Fibroblast of lung (primary cell): ENCODE measurements around the gene OR6C75. TPM values are rescaled to one million over a fixed set of nuclear protein-coding genes. Genes with fewer than 3 reads are reported as not detected.
"Not testable (repeated sequence)": the region's sequence is repeated elsewhere in the genome, so short reads cannot be mapped to it uniquely, and the experiment has no call there.

Source experiments
- DNase-seq, 2 donors: peaks; one replicate each; pipeline versions ENCODE4 v3.0.0 to v3.0.0-alpha.2; 2010; ENCODE audit warnings: low read depth in 2 of 2
- H2AFZ ChIP-seq: 2 replicates; pipeline ENCODE4 v1.5.1; 2012; ENCODE audit warnings: low read length, control low read depth, inconsistent platforms
- H3K27ac ChIP-seq: 2 replicates; pipeline ENCODE4 v1.5.1; 2011; ENCODE audit warnings: low read length, control low read depth; ENCODE audit not compliant: insufficient read depth
- H3K27me3 ChIP-seq: 2 replicates; pipeline ENCODE4 v1.5.1; 2011; ENCODE audit warnings: mild to moderate bottlenecking, low read length; ENCODE audit not compliant: control insufficient read depth, insufficient read depth
- H3K36me3 ChIP-seq: 2 replicates; pipeline ENCODE4 v1.5.1; 2011; ENCODE audit warnings: low read length; ENCODE audit not compliant: control insufficient read depth, insufficient read depth
- H3K4me1 ChIP-seq: 2 replicates; pipeline ENCODE4 v1.5.1; 2011; ENCODE audit warnings: low read length; ENCODE audit not compliant: control insufficient read depth, insufficient read depth; ENCODE audit errors: extremely low read depth
- H3K4me2 ChIP-seq: 2 replicates; pipeline ENCODE4 v1.5.1; 2011; ENCODE audit warnings: low read length, control low read depth; ENCODE audit not compliant: insufficient read depth; ENCODE audit errors: extremely low read depth
- H3K4me3 ChIP-seq, 4 experiments: fragments of 200-600 bp in 1 of 4; sonication (generic) in 1 of 4; replicated peaks in 1 of 4; 2 replicates each; pipeline ENCODE4 v1.5.1; 2011 to 2016; ENCODE audit warnings: low read length in 4 of 4, low read depth in 3 of 4, mild to moderate bottlenecking in 3 of 4, control low read depth in 2 of 4, inconsistent platforms in 1 of 4, mixed read lengths in 1 of 4; ENCODE audit not compliant: insufficient read depth in 1 of 4; ENCODE audit errors: control extremely low read depth in 1 of 4
- H3K79me2 ChIP-seq: 2 replicates; pipeline ENCODE4 v1.5.1; 2012; ENCODE audit warnings: mild to moderate bottlenecking, low read length, inconsistent platforms; ENCODE audit not compliant: control insufficient read depth, insufficient read depth
- H3K9ac ChIP-seq: 2 replicates; pipeline ENCODE4 v1.5.1; 2011; ENCODE audit warnings: mild to moderate bottlenecking, low read length, control low read depth; ENCODE audit not compliant: insufficient read depth
- H3K9me3 ChIP-seq: 2 replicates; pipeline ENCODE4 v1.5.1; 2012; ENCODE audit warnings: low read depth, low read length; ENCODE audit not compliant: control insufficient read depth, insufficient read depth
- H4K20me1 ChIP-seq: 2 replicates; pipeline ENCODE4 v1.5.1; 2011; ENCODE audit warnings: low read length; ENCODE audit not compliant: control insufficient read depth, insufficient read depth; ENCODE audit errors: extremely low read depth
- CTCF ChIP-seq, 2 donors: IDR thresholded peaks in 1 of 2; conservative IDR thresholded peaks in 1 of 2; 1 replicate in 1 of 2; 2 replicates in 1 of 2; pipeline ENCODE4 v1.5.1; 2011 to 2012; ENCODE audit warnings: low read length in 2 of 2, control low read depth in 1 of 2, inconsistent platforms in 1 of 2, low read depth in 1 of 2, mild to moderate bottlenecking in 1 of 2
- EZH2 ChIP-seq: IDR thresholded peaks from 2 replicates; pipeline ENCODE4 v1.5.1; 2012; ENCODE audit warnings: low read length, control low read depth, mild to moderate bottlenecking; ENCODE audit errors: missing control alignments
- polyA plus RNA-seq, 2 donors: library from polyadenylated mRNA; depleted of rRNA in 1 of 2; stranded (reverse) in 1 of 2; unstranded in 1 of 2; fragments of >200 nt; gene quantifications; 2 replicates each; pipeline ENCODE4 v1.2.1, GENCODE V29; 2011 to 2012; ENCODE audit warnings: missing spikeins in 1 of 2
- total RNA-seq: library from RNA; depleted of rRNA; stranded (reverse); fragments of >200 nt; gene quantifications from 2 replicates; pipeline ENCODE4 v1.2.1, GENCODE V29; 2014

OR6C75 gene
- total and polyA plus RNA-seq, 2 donors (not counting 1 experiment from before 2014, with no cell fraction given): not detected

- H3K79me2 ChIP-seq: no peaks in the 10 kb centered on the region
- H3K9ac ChIP-seq: no peak within 1 kb of the TSS
- no peaks in the 10 kb centered on the region for H3K4me1 ChIP-seq
- no peak for DNase-seq
- no peaks in the 10 kb centered on the region for H3K27me3 ChIP-seq
- no peak within 1 kb of the TSS for H3K4me2 ChIP-seq
- H4K20me1 ChIP-seq: no peaks in the 10 kb centered on the region
- no peak within 1 kb of the TSS for H3K27ac ChIP-seq
- H3K9me3 ChIP-seq: no peaks in the 10 kb centered on the region
- H3K4me3 ChIP-seq: no peak within 1 kb of the TSS
- H2AFZ ChIP-seq: no peak within 1 kb of the TSS
- no peaks in the 10 kb centered on the region for H3K36me3 ChIP-seq
- TF ChIP-seq CTCF (conservative IDR thresholded peaks at IDR 0.05 in 1 of 2, IDR thresholded peaks at IDR 0.05 in 1 of 2; ENCODE audit: low read depth in 1 of 2, low read length in 2 of 2) (no peak), EZH2 (no peak)
These were observed 32.3 kb upstream of the OR6C75 start, which contains the start of gene OR6C3 for GRCh38 chr12:55330446-55330845. Gene OR6C3 (plus strand): TSS chr12:55330746. CDS start chr12:55331701, 955 bp downstream.

GRCh38 chr12:55336002-55336401 is 26.8 kb upstream of the OR6C75 start:
- H3K9me3 ChIP-seq: no peaks in the 10 kb centered on the region
- H3K27ac ChIP-seq: no peak overlapping the region
- no peaks in the 10 kb centered on the region for H3K4me1 ChIP-seq
- H3K4me2 ChIP-seq: no peak overlapping the region
- no peak overlapping the region for H3K9ac ChIP-seq
- no peak overlapping the region for H2AFZ ChIP-seq
- H3K4me3 ChIP-seq: no peak overlapping the region
- no peak for TF ChIP-seq CTCF (conservative IDR thresholded peaks at IDR 0.05 in 1 of 2, IDR thresholded peaks at IDR 0.05 in 1 of 2; ENCODE audit: low read depth in 1 of 2, low read length in 2 of 2)
- TF ChIP-seq EZH2: no peak
- H3K36me3 ChIP-seq: no peaks in the 10 kb centered on the region
- no peaks in the 10 kb centered on the region for H3K79me2 ChIP-seq
- H3K27me3 ChIP-seq: no peaks in the 10 kb centered on the region
- DNase-seq: no peak
- H4K20me1 ChIP-seq: no peaks in the 10 kb centered on the region

- not testable (repeated sequence) for H3K27me3 ChIP-seq, H3K79me2 ChIP-seq, H3K4me2 ChIP-seq, H2AFZ ChIP-seq, DNase-seq, H3K9me3 ChIP-seq, H4K20me1 ChIP-seq, H3K4me1 ChIP-seq, H3K4me3 ChIP-seq, H3K9ac ChIP-seq, H3K27ac ChIP-seq, H3K36me3 ChIP-seq
These were observed 7.4 kb upstream of the OR6C75 start for GRCh38 chr12:55355338-55355737.
